Measurements from ENCODE around the gene REPS1. TPM values are rescaled to one million over a fixed set of nuclear protein-coding genes. Genes with fewer than 3 reads are reported as not detected.

Gene REPS1
- total RNA-seq, 3 donors from 2014 or later (not counting 1 experiment from before 2014, with no cell fraction given) = 59.9 to 80.4 (median 66.4) TPM

DNA sequence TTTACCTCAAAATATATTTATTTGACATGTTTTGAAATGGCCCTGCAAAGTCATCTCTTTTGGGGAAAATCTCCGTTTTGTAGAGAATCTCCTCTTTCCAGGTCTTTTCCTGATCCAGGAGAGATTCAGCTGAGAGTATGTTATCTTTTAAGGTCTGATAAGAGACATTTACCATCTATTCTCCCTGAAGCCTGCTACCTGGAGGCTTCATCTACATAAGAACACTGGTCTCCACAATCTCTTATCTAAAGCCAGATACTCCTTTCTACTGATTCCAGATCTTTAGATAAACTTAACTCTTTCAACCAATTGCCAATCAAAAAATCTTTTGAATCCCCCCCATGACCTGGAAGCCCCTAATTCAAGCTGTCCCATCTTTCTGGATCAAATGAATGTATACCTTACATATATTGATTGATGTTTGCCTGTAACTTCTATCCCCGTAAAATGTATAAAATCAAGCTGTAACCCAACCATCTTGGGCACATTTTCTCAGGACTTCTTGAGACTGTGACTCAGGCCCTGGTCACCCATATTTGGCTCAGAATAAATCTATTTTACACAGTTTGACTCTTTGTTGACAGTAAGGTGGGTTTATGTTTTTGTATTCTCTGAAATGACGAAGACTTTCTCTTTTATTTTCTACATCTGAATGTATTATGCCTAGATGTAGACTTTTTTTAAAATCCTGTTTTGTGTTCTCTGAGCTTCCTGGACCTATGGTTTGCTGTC lies 96.6 kb downstream of the REPS1 start:
- Mint-ChIP-seq H3K4me1 (no peaks in the 10 kb centered on the region), H3K36me3 (no peaks in the 10 kb centered on the region), H3K27ac (no peak overlapping the region), H3K9me3 (no peaks in the 10 kb centered on the region), H3K27me3 (ENCODE audit: low read depth in 2 of 2) (no peaks in the 10 kb centered on the region), H3K4me3 (no peak overlapping the region)
- no peaks in the 10 kb centered on the region for H3K36me3 ChIP-seq (ENCODE audit: control insufficient read depth, insufficient read depth, low read length)
- no peak for ATAC-seq
- no peak overlapping the region for H3K4me3 ChIP-seq (ENCODE audit: low read length)
- no peak overlapping the region for H3K27ac ChIP-seq (ENCODE audit: low read length)
- intact Hi-C loops (cut with micrococcal nuclease) = no loop called here
- H3K4me1 ChIP-seq (ENCODE audit: control insufficient read depth, insufficient read depth, low read length) = no peaks in the 10 kb centered on the region
- TF ChIP-seq, protein P1, sequence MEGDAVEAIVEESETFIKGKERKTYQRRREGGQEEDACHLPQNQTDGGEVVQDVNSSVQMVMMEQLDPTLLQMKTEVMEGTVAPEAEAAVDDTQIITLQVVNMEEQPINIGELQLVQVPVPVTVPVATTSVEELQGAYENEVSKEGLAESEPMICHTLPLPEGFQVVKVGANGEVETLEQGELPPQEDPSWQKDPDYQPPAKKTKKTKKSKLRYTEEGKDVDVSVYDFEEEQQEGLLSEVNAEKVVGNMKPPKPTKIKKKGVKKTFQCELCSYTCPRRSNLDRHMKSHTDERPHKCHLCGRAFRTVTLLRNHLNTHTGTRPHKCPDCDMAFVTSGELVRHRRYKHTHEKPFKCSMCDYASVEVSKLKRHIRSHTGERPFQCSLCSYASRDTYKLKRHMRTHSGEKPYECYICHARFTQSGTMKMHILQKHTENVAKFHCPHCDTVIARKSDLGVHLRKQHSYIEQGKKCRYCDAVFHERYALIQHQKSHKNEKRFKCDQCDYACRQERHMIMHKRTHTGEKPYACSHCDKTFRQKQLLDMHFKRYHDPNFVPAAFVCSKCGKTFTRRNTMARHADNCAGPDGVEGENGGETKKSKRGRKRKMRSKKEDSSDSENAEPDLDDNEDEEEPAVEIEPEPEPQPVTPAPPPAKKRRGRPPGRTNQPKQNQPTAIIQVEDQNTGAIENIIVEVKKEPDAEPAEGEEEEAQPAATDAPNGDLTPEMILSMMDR (IDR thresholded peaks at IDR 0.05) = no peak
- no peaks in the 10 kb centered on the region for H3K27me3 ChIP-seq (ENCODE audit: control insufficient read depth, insufficient read depth, low read length)
- 84% methylated on average over 2 of the region's 3 CpGs for WGBS (ENCODE audit: insufficient coverage)
- H3K9me3 ChIP-seq (ENCODE audit: control insufficient read depth, insufficient read depth, low read length) = no peaks in the 10 kb centered on the region
- DNase-seq = no peak

DNA sequence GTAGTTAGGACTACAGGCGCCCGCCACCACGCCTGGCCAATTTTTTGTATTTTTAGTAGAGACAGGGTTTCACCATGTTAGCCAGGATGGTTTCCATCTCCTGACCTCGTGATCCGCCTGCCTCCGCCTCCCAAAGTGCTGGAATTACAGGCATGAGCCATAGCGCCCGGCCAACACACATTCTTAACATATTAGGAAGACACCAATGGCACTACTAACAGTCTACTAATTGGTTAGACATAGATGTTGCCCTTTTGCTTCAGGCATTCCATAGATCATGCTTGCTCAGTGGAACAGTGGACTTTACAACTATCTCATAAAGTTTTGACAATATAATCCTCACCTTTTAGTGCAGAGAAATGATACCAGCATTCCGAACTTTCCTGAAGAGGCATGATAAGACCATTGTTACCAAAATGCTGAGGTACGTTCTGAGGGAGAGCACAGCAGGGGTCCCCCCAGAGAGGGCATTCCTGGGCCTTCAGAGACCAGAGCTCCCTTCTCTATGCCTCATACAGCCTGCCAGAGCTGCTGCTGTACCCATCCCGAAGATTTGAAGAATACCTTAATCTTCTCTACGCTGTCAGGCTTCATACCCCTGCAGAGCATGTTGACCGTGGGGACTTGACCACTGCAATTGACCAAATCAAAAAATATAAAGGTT lies 102.8 kb downstream of the REPS1 start:
- no peaks in the 10 kb centered on the region for H3K27me3 ChIP-seq (ENCODE audit: control insufficient read depth, insufficient read depth, low read length)
- TF ChIP-seq, protein P1 (IDR thresholded peaks at IDR 0.05) = no peak
- no peak overlapping the region for H3K4me3 Mint-ChIP-seq
- H3K4me1 Mint-ChIP-seq = no peaks in the 10 kb centered on the region
- H3K27ac ChIP-seq (ENCODE audit: low read length) = no peak overlapping the region
- intact Hi-C loops (cut with micrococcal nuclease) = no loop called here
- DNase-seq = no peak
- WGBS (ENCODE audit: insufficient coverage) = 98% methylated on average over 12 of the region's 13 CpGs
- H3K36me3 ChIP-seq (ENCODE audit: control insufficient read depth, insufficient read depth, low read length) = no peaks in the 10 kb centered on the region
- no peaks in the 10 kb centered on the region for H3K9me3 ChIP-seq (ENCODE audit: control insufficient read depth, insufficient read depth, low read length)
- no peaks in the 10 kb centered on the region for H3K27me3 Mint-ChIP-seq (ENCODE audit: low read depth in 2 of 2)
- H3K36me3 Mint-ChIP-seq = no peaks in the 10 kb centered on the region
- H3K4me3 ChIP-seq (ENCODE audit: low read length) = no peak overlapping the region
- no peaks in the 10 kb centered on the region for H3K9me3 Mint-ChIP-seq
- H3K27ac Mint-ChIP-seq = no peak overlapping the region
- no peak for ATAC-seq
- H3K4me1 ChIP-seq (ENCODE audit: control insufficient read depth, insufficient read depth, low read length) = no peaks in the 10 kb centered on the region

DNA sequence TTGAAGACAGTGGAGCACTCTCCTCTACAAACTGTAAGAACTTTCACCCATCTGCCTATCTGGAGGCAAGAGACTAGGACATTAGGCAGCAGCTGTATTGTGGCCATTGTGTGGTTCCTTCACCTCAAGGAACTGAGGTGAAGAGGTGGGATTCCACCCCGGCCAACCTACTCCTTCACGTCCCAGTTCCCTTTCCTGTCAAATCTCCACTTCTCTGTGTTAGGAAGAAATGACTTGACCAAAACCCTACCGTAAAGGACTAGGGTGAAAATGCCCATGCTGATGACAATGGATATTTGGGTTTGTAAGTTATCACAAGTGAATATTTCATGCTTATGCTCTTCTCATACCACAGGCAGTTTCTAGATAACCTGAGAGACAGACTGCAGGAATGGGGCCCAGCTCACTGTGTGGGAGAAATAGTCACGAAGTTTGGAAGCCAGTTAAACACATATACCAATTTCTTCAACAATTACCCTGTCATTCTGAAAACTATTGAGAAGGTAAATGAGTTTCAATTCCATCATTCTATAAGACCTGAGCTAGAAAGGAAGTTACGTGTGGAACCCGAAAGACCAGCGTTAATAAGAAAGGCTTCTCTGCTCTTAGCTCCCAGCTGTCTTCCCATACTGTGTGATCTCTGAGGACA lies 105.6 kb downstream of the REPS1 start:
- ATAC-seq (no peak), DNase-seq (no peak)
- Mint-ChIP-seq H3K27ac (no peak overlapping the region), H3K27me3 (ENCODE audit: low read depth in 2 of 2) (no peaks in the 10 kb centered on the region), H3K4me1 (no peaks in the 10 kb centered on the region), H3K9me3 (no peaks in the 10 kb centered on the region), H3K36me3 (no peaks in the 10 kb centered on the region), H3K4me3 (no peak overlapping the region)
- TF ChIP-seq, protein P1 (IDR thresholded peaks at IDR 0.05) = no peak
- H3K9me3 ChIP-seq (ENCODE audit: control insufficient read depth, insufficient read depth, low read length) = no peaks in the 10 kb centered on the region
- H3K27ac ChIP-seq (ENCODE audit: low read length) = no peak overlapping the region
- intact Hi-C loops (cut with micrococcal nuclease) = no loop called here
- H3K36me3 ChIP-seq (ENCODE audit: control insufficient read depth, insufficient read depth, low read length) = no peaks in the 10 kb centered on the region
- WGBS (ENCODE audit: insufficient coverage) = 87% methylated on average over 5 of the region's 7 CpGs
- H3K4me3 ChIP-seq (ENCODE audit: low read length) = no peak overlapping the region
- H3K27me3 ChIP-seq (ENCODE audit: control insufficient read depth, insufficient read depth, low read length) = no peaks in the 10 kb centered on the region
- no peaks in the 10 kb centered on the region for H3K4me1 ChIP-seq (ENCODE audit: control insufficient read depth, insufficient read depth, low read length)

All from natural killer cell (primary cell).